Measurements from ENCODE around the gene PRDM12. TPM values are rescaled to one million over a fixed set of nuclear protein-coding genes. Genes with fewer than 3 reads are reported as not detected.
A peak's percentile ranks its signal among the peaks of the same experiment; 100 is the strongest.

Gene PRDM12
- polyA plus RNA-seq, 1 of the 3 experiments (the other 2 are of a cell fraction) = 0.08 TPM

DNA sequence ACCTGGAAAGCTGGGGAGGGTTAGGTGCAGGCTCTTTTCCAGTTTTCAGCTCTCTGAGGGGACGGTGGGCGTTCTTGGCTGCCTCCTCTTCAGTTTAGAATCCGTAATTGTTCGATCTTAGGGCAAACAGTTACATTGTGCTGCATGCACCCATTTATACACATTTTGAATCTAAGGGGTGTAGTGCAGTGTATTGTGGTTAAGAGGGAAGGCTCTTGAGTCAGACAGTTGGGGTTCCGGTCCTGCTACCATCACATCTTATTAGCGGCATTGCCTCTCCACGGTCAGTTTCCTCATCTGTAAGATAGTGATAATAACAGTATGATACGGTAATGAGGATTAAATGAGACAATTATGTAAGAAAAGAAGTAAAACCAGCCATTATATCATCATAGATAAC, 29.8 kb downstream of the PRDM12 start:
- no peak for TF ChIP-seq EP300 (IDR thresholded peaks at IDR 0.05; ENCODE audit: borderline replicate concordance in 1 of 2, low read depth in 1 of 2, low read length in 1 of 2)
- TF ChIP-seq, protein P1, sequence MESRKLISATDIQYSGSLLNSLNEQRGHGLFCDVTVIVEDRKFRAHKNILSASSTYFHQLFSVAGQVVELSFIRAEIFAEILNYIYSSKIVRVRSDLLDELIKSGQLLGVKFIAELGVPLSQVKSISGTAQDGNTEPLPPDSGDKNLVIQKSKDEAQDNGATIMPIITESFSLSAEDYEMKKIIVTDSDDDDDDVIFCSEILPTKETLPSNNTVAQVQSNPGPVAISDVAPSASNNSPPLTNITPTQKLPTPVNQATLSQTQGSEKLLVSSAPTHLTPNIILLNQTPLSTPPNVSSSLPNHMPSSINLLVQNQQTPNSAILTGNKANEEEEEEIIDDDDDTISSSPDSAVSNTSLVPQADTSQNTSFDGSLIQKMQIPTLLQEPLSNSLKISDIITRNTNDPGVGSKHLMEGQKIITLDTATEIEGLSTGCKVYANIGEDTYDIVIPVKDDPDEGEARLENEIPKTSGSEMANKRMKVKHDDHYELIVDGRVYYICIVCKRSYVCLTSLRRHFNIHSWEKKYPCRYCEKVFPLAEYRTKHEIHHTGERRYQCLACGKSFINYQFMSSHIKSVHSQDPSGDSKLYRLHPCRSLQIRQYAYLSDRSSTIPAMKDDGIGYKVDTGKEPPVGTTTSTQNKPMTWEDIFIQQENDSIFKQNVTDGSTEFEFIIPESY (IDR thresholded peaks at IDR 0.05; ENCODE audit: borderline replicate concordance, low read depth) = no peak
- no peak for TF ChIP-seq GATA2 (CRISPR knock-in tag; IDR thresholded peaks at IDR 0.05)
- no peak for TF ChIP-seq JUND (IDR thresholded peaks at IDR 0.05)
- no peak for TF ChIP-seq ELF1 (IDR thresholded peaks at IDR 0.05)
- TF ChIP-seq FOXJ3 (CRISPR knock-in tag; IDR thresholded peaks at IDR 0.05) = no peak
- TF ChIP-seq MEF2A (IDR thresholded peaks at IDR 0.05; ENCODE audit: borderline replicate concordance, low read depth) = no peak
- TF ChIP-seq MXI1 (IDR thresholded peaks at IDR 0.05; ENCODE audit: low read depth, low read length) = no peak
- TF ChIP-seq, protein P2, sequence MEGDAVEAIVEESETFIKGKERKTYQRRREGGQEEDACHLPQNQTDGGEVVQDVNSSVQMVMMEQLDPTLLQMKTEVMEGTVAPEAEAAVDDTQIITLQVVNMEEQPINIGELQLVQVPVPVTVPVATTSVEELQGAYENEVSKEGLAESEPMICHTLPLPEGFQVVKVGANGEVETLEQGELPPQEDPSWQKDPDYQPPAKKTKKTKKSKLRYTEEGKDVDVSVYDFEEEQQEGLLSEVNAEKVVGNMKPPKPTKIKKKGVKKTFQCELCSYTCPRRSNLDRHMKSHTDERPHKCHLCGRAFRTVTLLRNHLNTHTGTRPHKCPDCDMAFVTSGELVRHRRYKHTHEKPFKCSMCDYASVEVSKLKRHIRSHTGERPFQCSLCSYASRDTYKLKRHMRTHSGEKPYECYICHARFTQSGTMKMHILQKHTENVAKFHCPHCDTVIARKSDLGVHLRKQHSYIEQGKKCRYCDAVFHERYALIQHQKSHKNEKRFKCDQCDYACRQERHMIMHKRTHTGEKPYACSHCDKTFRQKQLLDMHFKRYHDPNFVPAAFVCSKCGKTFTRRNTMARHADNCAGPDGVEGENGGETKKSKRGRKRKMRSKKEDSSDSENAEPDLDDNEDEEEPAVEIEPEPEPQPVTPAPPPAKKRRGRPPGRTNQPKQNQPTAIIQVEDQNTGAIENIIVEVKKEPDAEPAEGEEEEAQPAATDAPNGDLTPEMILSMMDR (IDR thresholded peaks at IDR 0.05) = no peak
- no peak for TF ChIP-seq NFIC (IDR thresholded peaks at IDR 0.05; ENCODE audit: borderline replicate concordance)
- TF ChIP-seq POLR2AphosphoS5 (IDR thresholded peaks at IDR 0.05; ENCODE audit: low read depth, low read length) = no peak
- no peak for TF ChIP-seq FOSL2 (IDR thresholded peaks at IDR 0.05; ENCODE audit: borderline replicate concordance, low read depth)
- Histone ChIP-seq H2AFZ (ENCODE audit: low read depth) (0 out of 2 replicates have a peak overlapping the region, but pooled peaks have one; percentile 11), H3K4me3 (ENCODE audit: low read depth in 2 of 2, low read length in 1 of 2) (peak overlapping the region; percentile 70 to 76), H3K27ac (ENCODE audit: low read depth in 2 of 2, low read length in 1 of 2) (peak overlapping the region; percentile 16 to 72; a peak in 2 of 4 replicates), H3K4me2 (peak overlapping the region; percentile 83), H3K79me2 (ENCODE audit: insufficient read depth) (peaks cover 35% of the 10 kb centered on the region), H4K20me1 (ENCODE audit: insufficient read depth) (no peaks in the 10 kb centered on the region; the same call in none of the 2 replicates), H3K9me2 (no peaks in the 10 kb centered on the region), H3K9ac (peak overlapping the region; percentile 81), H3F3A (replicated peaks; ENCODE audit: insufficient read depth) (peaks cover 23% of the 10 kb centered on the region), H3K36me3 (replicated peaks in 1 of 2; ENCODE audit: control insufficient read depth in 1 of 2, insufficient read depth in 2 of 2, low read length in 1 of 2) (peaks cover 11 to 20% of the 10 kb centered on the region in 2 experiments), H3K9me3 (no peaks in the 10 kb centered on the region), H3K27me3 (ENCODE audit: insufficient read depth) (no peaks in the 10 kb centered on the region), H3K4me1 (ENCODE audit: control insufficient read depth in 1 of 2, insufficient read depth in 2 of 2, low read depth in 1 of 2, low read length in 1 of 2) (peaks cover 0 to 22% of the 10 kb centered on the region in 2 experiments; a peak in 2 of 4 replicates)
- WGBS (ENCODE audit: low lambda C conversion rate) = 3% methylated on average over 8 of the region's 8 CpGs
- POLR2A ChIA-PET = interaction anchor here (0.5 to 1.5 kb wide), 2 partner anchors 8 to 337 kb away, joined by 3 read pairs; no protein-coding TSS in a partner anchor
- DNase-seq = no peak
- CTCF ChIA-PET = interaction anchor here (1.8 to 10.5 kb wide), 4 partner anchors 10 to 21 kb away, joined by 5 to 58 read pairs (median 16); no protein-coding TSS in a partner anchor

- Histone ChIP-seq H2AFZ (ENCODE audit: low read depth) (no peak overlapping the region), H3K27me3 (ENCODE audit: insufficient read depth) (no peaks in the 10 kb centered on the region), H4K20me1 (ENCODE audit: insufficient read depth) (no peaks in the 10 kb centered on the region; the same call in none of the 2 replicates), H3K79me2 (ENCODE audit: insufficient read depth) (peaks cover 35% of the 10 kb centered on the region), H3K4me3 (ENCODE audit: low read depth in 2 of 2, low read length in 1 of 2) (no peak overlapping the region), H3F3A (replicated peaks; ENCODE audit: insufficient read depth) (peaks cover 12% of the 10 kb centered on the region), H3K4me1 (ENCODE audit: control insufficient read depth in 1 of 2, insufficient read depth in 2 of 2, low read depth in 1 of 2, low read length in 1 of 2) (peaks cover 0 to 19% of the 10 kb centered on the region in 2 experiments; a peak in 2 of 4 replicates), H3K9me3 (no peaks in the 10 kb centered on the region), H3K9ac (no peak overlapping the region), H3K27ac (ENCODE audit: low read depth in 2 of 2, low read length in 1 of 2) (no peak overlapping the region), H3K36me3 (replicated peaks in 1 of 2; ENCODE audit: control insufficient read depth in 1 of 2, insufficient read depth in 2 of 2, low read length in 1 of 2) (peaks cover 11 to 29% of the 10 kb centered on the region in 2 experiments), H3K9me2 (no peaks in the 10 kb centered on the region), H3K4me2 (no peak overlapping the region)
- CTCF ChIA-PET = interaction anchor here (1.2 to 10.5 kb wide), 2 partner anchors 11 to 12 kb away, joined by 3 to 58 read pairs; no protein-coding TSS in a partner anchor
- no peak for DNase-seq
- WGBS (ENCODE audit: low lambda C conversion rate) = 97% methylated on average over 4 of the region's 4 CpGs
- POLR2A ChIA-PET = no interaction called here
- TF ChIP-seq TCF12 (IDR thresholded peaks at IDR 0.05) (no peak), JUND (IDR thresholded peaks at IDR 0.05) (no peak), NRF1 (IDR thresholded peaks at IDR 0.05; ENCODE audit: low read depth, low read length) (no peak), GATA2 (CRISPR knock-in tag; IDR thresholded peaks at IDR 0.05) (no peak), YY1 (IDR thresholded peaks at IDR 0.05; ENCODE audit: low read depth) (no peak), TAF1 (IDR thresholded peaks at IDR 0.05; ENCODE audit: borderline replicate concordance, low read depth, low read length) (no peak), FOXM1 (IDR thresholded peaks at IDR 0.05; ENCODE audit: low read depth) (no peak), GABPA (IDR thresholded peaks at IDR 0.05; ENCODE audit: low read depth) (no peak), MEF2A (IDR thresholded peaks at IDR 0.05; ENCODE audit: borderline replicate concordance, low read depth) (no peak), POLR2AphosphoS5 (IDR thresholded peaks at IDR 0.05; ENCODE audit: low read depth, low read length) (no peak), RCOR1 (IDR thresholded peaks at IDR 0.05; ENCODE audit: low read length) (no peak), RAD21 (IDR thresholded peaks at IDR 0.05; ENCODE audit: low read length) (no peak), EP300 (IDR thresholded peaks at IDR 0.05; ENCODE audit: borderline replicate concordance in 1 of 2, low read depth in 1 of 2, low read length in 1 of 2) (no peak), NFIC (IDR thresholded peaks at IDR 0.05; ENCODE audit: borderline replicate concordance) (no peak), FOSL2 (IDR thresholded peaks at IDR 0.05; ENCODE audit: borderline replicate concordance, low read depth) (no peak)
These were observed 31.8 kb downstream of the PRDM12 start for GRCh38 chr9:130696139-130696650.

Measured in SK-N-SH (cell line).